GM23248 (cell line): ENCODE data around the gene SCLY. TPM values are rescaled to one million over a fixed set of nuclear protein-coding genes. Genes with fewer than 3 reads are reported as not detected.

ENCODE experiments used
- DNase-seq: peaks from one replicate; pipeline ENCODE4 v3.0.0-alpha.2; 2015
- H2AFZ ChIP-seq: fragments of 200-600 bp; sonication (generic); 2 replicates; pipeline ENCODE4 v1.6.1; 2016; ENCODE audit warnings: antibody characterized with exemption
- H3F3A ChIP-seq: fragments of 200-600 bp; sonication (generic); 2 replicates; pipeline ENCODE4 v1.6.1; 2016; ENCODE audit warnings: mild to moderate bottlenecking, antibody characterized with exemption, mixed run types; ENCODE audit not compliant: insufficient read depth
- H3K27ac ChIP-seq: fragments of 200-600 bp; sonication (generic); 2 replicates; pipeline ENCODE4 v1.5.1; 2016; ENCODE audit warnings: mild to moderate bottlenecking
- H3K27me3 ChIP-seq: fragments of 200-600 bp; sonication (generic); replicated peaks from 2 replicates; pipeline ENCODE4 v1.6.1; 2016; ENCODE audit warnings: mild to moderate bottlenecking; ENCODE audit not compliant: insufficient read depth
- H3K36me3 ChIP-seq: fragments of 200-600 bp; sonication (generic); 2 replicates; pipeline ENCODE4 v1.6.1; 2016; ENCODE audit warnings: low read depth, mild to moderate bottlenecking
- H3K4me1 ChIP-seq: fragments of 200-600 bp; sonication (generic); 2 replicates; pipeline ENCODE4 v1.6.1; 2016; ENCODE audit warnings: mild to moderate bottlenecking; ENCODE audit not compliant: insufficient read depth
- H3K4me2 ChIP-seq: fragments of 200-600 bp; sonication (generic); one replicate; pipeline ENCODE4 v1.6.1; 2016; ENCODE audit warnings: mild to moderate bottlenecking; ENCODE audit not compliant: unreplicated experiment
- H3K4me3 ChIP-seq: fragments of 200-600 bp; sonication (generic); 2 replicates; pipeline ENCODE4 v1.5.1; 2016; ENCODE audit warnings: mild to moderate bottlenecking
- H3K79me2 ChIP-seq: fragments of 200-600 bp; sonication (generic); 2 replicates; pipeline ENCODE4 v1.6.1; 2016; ENCODE audit warnings: mild to moderate bottlenecking; ENCODE audit not compliant: insufficient read depth
- H3K9ac ChIP-seq: fragments of 200-600 bp; sonication (generic); 2 replicates; pipeline ENCODE4 v1.6.1; 2016; ENCODE audit warnings: mild to moderate bottlenecking
- H3K9me2 ChIP-seq: fragments of 200-600 bp; sonication (generic); 2 replicates; pipeline ENCODE4 v1.6.1; 2016; ENCODE audit warnings: mixed run types, mild to moderate bottlenecking, moderate library complexity; ENCODE audit not compliant: insufficient read depth
- H3K9me3 ChIP-seq: fragments of 200-600 bp; sonication (generic); one replicate; pipeline ENCODE4 v1.6.1; 2017; ENCODE audit warnings: low read depth
- H4K20me1 ChIP-seq: fragments of 200-600 bp; sonication (generic); 2 replicates; pipeline ENCODE4 v1.6.0; 2016; ENCODE audit not compliant: insufficient read depth
- EZH2 ChIP-seq: fragments of 200-600 bp; sonication (generic); IDR thresholded peaks from 2 replicates; pipeline ENCODE4 v1.6.1; 2018; ENCODE audit warnings: antibody characterized with exemption, mild to moderate bottlenecking; ENCODE audit not compliant: insufficient read depth, poor library complexity, severe bottlenecking
- EZH2phosphoT487 ChIP-seq: fragments of 200-600 bp; sonication (generic); IDR thresholded peaks from 2 replicates; pipeline ENCODE4 v1.6.1; 2018; ENCODE audit warnings: antibody characterized with exemption, moderate library complexity, mild to moderate bottlenecking, low read depth; ENCODE audit not compliant: insufficient read depth
- WGBS, 2 experiments: methylation state at CpG; one replicate each; pipeline ENCODE4 v1.1.6; 2015 to 2017; ENCODE audit warnings: low lambda C conversion rate in 2 of 2, low coverage in 1 of 2; ENCODE audit errors: missing lambda C conversion rate in 2 of 2; 5-methylcytosine and 5-hydroxymethylcytosine counted together
- in situ Hi-C: fragments of 300-500 bp; cut with MboI; formaldehyde crosslinking; loops from 2 replicates; pipeline ENCODE4 v1.15.0; 2020
- polyA plus RNA-seq: library from polyadenylated mRNA; unstranded; fragments of >200 nt; fragmentation: Nextera tagmentation; extraction: Ambion mirVana; gene quantifications from 2 replicates; pipeline ENCODE4 v1.2.1, GENCODE V29; 2016
- total RNA-seq: library from RNA; depleted of rRNA; stranded (reverse); fragments of >200 nt; shearing (Covaris generic); gene quantifications from 2 replicates; pipeline ENCODE4 v1.2.3, GENCODE V29; 2014

Gene SCLY
- total and polyA plus RNA-seq, 2 experiments from 2014 or later: 10.3 to 14.8 TPM

DNA sequence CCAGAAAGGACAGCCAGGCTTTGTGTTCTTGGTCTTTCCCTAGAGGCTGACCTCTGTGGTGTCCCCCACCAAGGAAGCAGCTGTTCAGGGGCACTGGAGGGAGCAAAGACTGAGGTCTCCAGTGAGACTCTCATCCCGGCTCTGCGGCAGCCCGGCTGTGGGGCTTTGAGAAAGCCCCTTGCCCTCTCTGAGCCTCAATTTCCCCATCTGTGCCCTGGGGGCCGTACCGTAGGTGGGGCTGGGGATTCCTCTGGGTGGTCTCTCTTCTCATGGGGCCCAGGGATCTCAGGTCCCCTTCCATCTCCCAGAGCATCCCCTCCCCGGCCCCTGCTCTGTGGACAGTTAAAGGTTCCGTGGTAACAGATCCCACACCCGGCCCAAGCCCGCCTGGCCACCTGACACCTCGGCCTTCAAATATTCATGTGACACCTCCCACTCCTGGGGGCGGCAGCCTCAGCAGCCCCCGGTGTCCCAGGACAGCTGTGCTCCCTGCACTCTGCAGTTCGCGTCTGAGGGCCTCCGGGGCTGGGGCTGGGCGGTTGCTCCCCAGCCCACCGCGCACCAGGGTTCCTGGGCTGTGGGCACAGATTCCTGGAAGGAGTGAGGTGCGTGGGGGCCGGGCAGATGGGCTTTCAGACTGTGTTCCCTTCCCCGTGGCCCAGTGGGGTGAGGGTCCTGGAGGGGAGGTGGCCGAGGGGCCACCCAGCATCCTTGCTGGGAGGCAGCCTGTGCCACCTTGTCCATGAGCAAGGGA lies 62.6 kb downstream of the SCLY start:
- no peak overlapping the region for H2AFZ ChIP-seq
- H4K20me1 ChIP-seq: no peaks in the 10 kb centered on the region
- H3K4me3 ChIP-seq: no peak overlapping the region
- no peak for TF ChIP-seq EZH2
- no peak for TF ChIP-seq EZH2phosphoT487
- H3K9me3 ChIP-seq: no peaks in the 10 kb centered on the region
- H3K4me1 ChIP-seq: no peaks in the 10 kb centered on the region
- H3K27ac ChIP-seq: no peak overlapping the region
- 63 to 65% methylated on average over 22 of the region's 22 CpGs for WGBS, 2 experiments
- H3K4me2 ChIP-seq: no peak overlapping the region
- no peaks in the 10 kb centered on the region for H3K36me3 ChIP-seq
- no peaks in the 10 kb centered on the region for H3K9me2 ChIP-seq
- no peaks in the 10 kb centered on the region for H3K27me3 ChIP-seq
- H3F3A ChIP-seq: no peaks in the 10 kb centered on the region
- in situ Hi-C loops: no loop called here
- H3K9ac ChIP-seq: no peak overlapping the region
- no peaks in the 10 kb centered on the region for H3K79me2 ChIP-seq
- DNase-seq: no peak

DNA sequence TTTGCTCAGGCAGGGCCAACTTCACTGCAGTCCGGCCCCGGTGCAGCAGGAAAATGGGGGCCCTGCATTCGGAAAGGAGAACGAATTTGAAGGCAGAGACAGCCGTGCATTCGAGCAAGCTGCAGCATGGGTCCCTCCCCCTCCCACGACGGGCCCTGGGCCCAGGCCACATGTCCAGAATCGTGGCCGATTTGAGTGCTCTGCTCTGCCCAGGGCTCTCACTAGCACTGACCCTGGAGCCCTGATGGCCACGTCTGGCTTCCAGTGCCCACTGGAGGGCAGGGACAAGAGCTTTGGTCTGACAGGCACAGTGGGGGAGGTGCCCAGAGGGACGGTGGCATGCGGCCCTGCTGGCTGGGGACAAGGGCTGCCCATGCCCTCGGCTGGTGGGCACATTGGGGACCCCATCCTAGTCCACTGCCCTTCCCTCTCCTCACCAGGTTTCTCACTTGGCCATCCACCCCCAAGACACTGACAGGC lies 63.2 kb downstream of the SCLY start:
- in situ Hi-C loops: no loop called here

DNA sequence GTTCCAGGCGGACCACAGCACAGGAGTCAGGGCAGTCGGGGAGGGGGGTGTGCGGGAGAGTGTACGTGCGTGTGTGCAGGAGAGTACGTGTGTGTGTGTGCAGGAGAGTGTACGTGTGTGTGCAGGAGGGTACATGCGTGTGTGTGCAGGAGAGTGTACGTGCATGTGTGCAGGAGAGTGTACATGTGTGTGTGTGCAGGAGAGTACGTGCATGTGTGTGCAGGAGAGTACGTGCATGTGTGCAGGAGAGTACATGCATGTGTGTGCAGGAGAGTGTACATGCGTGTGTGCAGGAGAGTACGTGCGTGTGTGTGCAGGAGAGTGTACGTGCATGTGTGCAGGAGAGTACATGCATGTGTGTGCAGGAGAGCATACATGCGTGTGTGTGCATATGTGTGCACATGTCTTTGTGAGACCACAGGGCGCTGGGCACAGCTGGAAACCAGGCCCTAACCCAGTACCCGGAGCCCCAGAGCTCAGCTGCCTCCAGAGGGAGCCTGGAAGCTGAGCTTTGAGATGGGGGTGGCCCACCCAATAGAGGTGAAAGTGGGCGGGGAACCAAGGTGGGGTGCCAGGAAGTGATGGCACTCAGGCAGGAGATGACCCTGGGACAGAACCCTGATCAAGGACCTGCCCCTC lies 63.8 kb downstream of the SCLY start:
- no peaks in the 10 kb centered on the region for H4K20me1 ChIP-seq
- no peaks in the 10 kb centered on the region for H3K9me3 ChIP-seq
- no peak for TF ChIP-seq EZH2
- no peak for TF ChIP-seq EZH2phosphoT487
- H3K79me2 ChIP-seq: no peaks in the 10 kb centered on the region
- H3F3A ChIP-seq: no peaks in the 10 kb centered on the region
- H3K27me3 ChIP-seq: no peaks in the 10 kb centered on the region
- H3K4me1 ChIP-seq: no peaks in the 10 kb centered on the region
- H3K4me2 ChIP-seq: no peak overlapping the region
- no peak overlapping the region for H3K4me3 ChIP-seq
- no peak overlapping the region for H2AFZ ChIP-seq
- in situ Hi-C loops: no loop called here
- no peaks in the 10 kb centered on the region for H3K36me3 ChIP-seq
- WGBS, 2 experiments: 73 to 79% methylated on average over 13 to 19 of the region's 19 CpGs
- DNase-seq: no peak
- no peaks in the 10 kb centered on the region for H3K9me2 ChIP-seq
- no peak overlapping the region for H3K27ac ChIP-seq
- no peak overlapping the region for H3K9ac ChIP-seq

More for the DNA sequence above, 63.2 kb downstream of the SCLY start:
- Histone ChIP-seq H3K9me3 (no peaks in the 10 kb centered on the region), H3K9me2 (no peaks in the 10 kb centered on the region), H3K79me2 (no peaks in the 10 kb centered on the region), H3K27me3 (no peaks in the 10 kb centered on the region), H3F3A (no peaks in the 10 kb centered on the region), H4K20me1 (no peaks in the 10 kb centered on the region), H3K9ac (no peak overlapping the region), H3K27ac (no peak overlapping the region), H2AFZ (no peak overlapping the region), H3K4me3 (no peak overlapping the region), H3K4me2 (no peak overlapping the region), H3K36me3 (no peaks in the 10 kb centered on the region), H3K4me1 (no peaks in the 10 kb centered on the region)
- WGBS, 2 experiments: 50 to 53% methylated on average over 14 of the region's 14 CpGs
- TF ChIP-seq EZH2: no peak
- no peak for TF ChIP-seq EZH2phosphoT487
- no peak for DNase-seq

DNA sequence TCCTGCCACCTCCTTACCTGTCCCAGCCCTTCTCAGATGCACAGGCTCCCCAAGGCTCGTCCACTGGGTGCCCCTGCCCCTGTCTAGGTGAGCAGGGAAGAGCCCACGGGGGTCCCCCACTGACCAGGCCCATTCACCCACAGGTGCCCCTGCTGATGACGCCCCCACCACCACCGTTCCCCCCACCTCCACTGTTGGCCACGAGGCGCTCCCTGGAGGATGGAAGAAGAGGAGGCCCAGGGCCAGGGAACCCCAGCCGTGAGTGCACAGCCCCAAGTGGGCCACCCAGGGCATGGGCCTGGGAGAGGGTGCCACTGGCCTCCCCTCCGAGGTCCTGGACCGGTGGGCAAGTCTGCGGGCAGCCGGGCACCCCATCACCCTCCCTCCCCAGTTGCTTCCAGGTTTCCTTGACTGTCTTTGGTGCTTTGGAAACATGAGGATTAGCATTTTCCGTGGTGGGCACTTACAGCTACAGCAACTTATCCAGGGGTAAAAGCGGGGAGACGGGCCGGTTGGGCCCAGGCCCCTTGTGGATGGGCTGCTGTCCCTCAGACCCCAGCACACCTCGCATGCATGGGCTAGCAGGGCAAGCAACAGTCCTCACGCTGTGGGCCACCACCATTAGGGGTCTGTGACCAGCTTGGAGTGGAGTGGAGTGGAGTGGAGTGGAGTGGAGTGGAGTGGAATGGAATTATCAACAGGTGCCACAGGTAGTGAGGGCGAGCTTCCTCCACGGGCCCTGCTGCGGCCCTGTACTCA lies 64.5 kb downstream of the SCLY start:
- Histone ChIP-seq H3K27me3 (no peaks in the 10 kb centered on the region), H3K27ac (no peak overlapping the region), H3F3A (no peaks in the 10 kb centered on the region), H3K4me1 (no peaks in the 10 kb centered on the region), H3K79me2 (no peaks in the 10 kb centered on the region), H3K9me2 (no peaks in the 10 kb centered on the region), H3K9me3 (no peaks in the 10 kb centered on the region), H3K4me3 (no peak overlapping the region), H2AFZ (no peak overlapping the region), H3K9ac (no peak overlapping the region), H3K36me3 (no peaks in the 10 kb centered on the region), H4K20me1 (no peaks in the 10 kb centered on the region), H3K4me2 (no peak overlapping the region)
- in situ Hi-C loops: no loop called here
- TF ChIP-seq EZH2phosphoT487: no peak
- no peak for TF ChIP-seq EZH2
- DNase-seq: no peak
- 77 to 85% methylated on average over 16 to 19 of the region's 20 CpGs for WGBS, 2 experiments
